SIG-M5 treated with dmso at 0.1 percent for 504 hours (cell line): Measurements from ENCODE around the gene LRRN3.
"Not testable (repeated sequence)": the region's sequence is repeated elsewhere in the genome, so short reads cannot be mapped to it uniquely, and the experiment has no call there.

Source experiments
- DNase-seq: peaks from one replicate; lab custom pipeline; 2025; ENCODE audit not compliant: unreplicated experiment; lab: John Stamatoyannopoulos, UW

The LRRN3 gene

DNA sequence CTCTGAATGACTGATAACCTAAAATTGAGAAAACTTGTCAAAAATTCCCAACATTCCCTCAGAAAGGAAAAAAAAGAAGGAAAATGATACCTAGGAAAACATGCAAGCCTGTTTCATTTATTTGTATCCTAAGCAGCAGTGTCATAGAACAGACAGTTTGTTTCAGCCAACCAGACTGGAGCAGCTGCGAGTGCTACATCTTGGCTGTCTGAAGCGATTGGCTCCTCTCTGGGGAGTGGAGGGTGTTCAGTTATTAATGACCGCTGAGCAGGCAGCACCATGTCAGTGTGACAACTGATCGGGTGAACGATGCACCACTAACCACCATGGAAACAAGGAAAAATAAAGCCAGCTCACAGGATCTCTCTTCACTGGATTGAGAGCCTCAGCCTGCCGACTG lies at the start of gene LRRN3:
LRRN3 (plus strand) TSS at position 282 of the 400 bp plus-strand sequence. CDS start 31,646 bp downstream, outside the sequence.
- DNase-seq = no peak

GRCh38 chr7:111041577-111041976 lies 49.4 kb upstream of the LRRN3 start:
- DNase-seq = no peak

- DNase-seq = no peak
Measured at GRCh38 chr7:111042842-111043241, 48.1 kb upstream of the LRRN3 start.

DNA sequence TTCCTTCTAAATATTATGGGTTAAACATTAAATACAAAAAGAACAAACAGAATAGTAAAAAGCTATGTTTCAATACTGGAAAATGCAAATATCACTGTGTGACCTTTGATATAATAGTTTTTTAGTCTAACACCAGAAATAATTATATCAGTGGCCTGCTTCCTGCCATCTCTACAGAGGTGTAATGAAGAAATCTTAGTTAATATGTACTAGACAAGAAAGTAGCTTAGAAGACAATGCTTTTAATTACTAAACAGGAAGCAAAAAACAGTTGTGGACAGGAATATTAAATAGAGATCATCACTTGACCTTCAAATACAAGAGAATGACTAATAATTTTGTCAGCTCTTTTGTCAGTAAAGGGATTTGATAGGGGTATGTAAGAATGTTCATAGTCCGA lies 47.4 kb upstream of the LRRN3 start:
- DNase-seq = no peak

GRCh38 chr7:111045449-111045848 lies 45.5 kb upstream of the LRRN3 start:
- DNase-seq = no peak

DNA sequence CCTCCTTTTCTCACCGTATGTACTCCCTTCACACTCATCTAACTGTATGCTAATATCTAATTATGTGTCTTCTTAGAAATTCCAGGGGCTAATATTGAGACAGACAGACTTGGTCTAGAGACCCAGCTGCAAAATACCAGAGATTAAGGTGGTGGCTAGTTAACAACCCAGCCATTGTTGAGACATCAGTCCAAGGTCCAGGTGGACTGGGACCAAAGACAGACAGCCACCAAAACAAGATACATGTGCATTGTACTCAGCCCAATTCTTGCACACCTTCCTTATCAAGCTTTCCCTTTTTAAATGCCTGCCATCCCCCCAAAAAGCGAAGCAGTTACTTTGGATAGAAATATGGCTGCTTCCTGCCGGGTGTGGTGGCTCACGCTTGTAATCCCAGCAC lies 43.3 kb upstream of the LRRN3 start:
- no peak for DNase-seq

- DNase-seq = no peak
Measured at GRCh38 chr7:111049971-111050680, 40.8 kb upstream of the LRRN3 start.

DNA sequence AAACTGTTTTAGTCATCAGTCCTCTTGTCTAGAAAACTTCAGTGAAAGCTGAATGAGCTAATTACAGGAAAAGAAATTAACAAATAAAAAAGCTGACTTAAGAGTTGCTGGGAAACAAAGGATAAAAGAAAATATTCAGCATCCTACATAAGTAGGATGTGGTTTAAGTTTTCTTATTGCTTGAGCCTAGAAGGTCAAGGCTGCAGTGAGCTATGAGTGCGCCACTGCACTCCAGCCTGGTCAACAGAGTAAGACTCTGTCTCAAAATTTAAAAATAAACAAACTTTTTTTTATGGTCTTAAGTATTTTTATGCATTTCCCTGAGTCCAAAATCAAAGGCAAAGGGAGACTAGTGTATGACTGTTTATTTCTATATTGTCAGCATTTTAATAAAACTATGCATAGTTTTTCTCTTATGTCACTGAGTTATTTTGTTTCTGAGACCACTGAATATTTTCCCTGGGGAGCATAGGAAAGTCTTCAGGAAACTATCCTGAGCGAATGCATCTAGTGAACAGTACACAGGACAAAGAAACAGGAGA lies 40.0 kb upstream of the LRRN3 start:
- no peak for DNase-seq

GRCh38 chr7:111051832-111052231 lies 39.1 kb upstream of the LRRN3 start:
- no peak for DNase-seq

GRCh38 chr7:111053035-111053434 lies 37.9 kb upstream of the LRRN3 start:
- no peak for DNase-seq

- DNase-seq = no peak
Measured at GRCh38 chr7:111056371-111056770, 34.6 kb upstream of the LRRN3 start.

GRCh38 chr7:111057066-111057465 lies 33.9 kb upstream of the LRRN3 start:
- DNase-seq = no peak

DNA sequence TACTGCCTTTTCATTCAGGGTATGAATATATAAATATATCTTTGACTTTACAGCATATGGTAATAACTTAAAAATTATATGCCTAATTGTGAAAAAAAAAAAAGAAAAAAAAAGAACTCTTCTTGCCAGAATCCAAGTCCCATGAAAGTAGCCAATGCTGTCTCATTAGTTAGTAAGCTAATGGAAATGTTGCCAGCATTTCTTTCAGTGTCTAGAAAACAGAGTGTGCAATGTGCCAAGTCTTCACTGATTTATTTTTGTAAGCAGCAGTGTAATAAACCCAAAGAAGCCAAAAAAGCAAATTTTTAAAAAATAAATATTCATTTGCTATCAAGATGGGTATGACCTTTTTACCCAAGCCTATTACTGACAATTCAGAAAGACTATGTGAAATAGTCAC lies 31.1 kb upstream of the LRRN3 start:
- DNase-seq = no peak

DNA sequence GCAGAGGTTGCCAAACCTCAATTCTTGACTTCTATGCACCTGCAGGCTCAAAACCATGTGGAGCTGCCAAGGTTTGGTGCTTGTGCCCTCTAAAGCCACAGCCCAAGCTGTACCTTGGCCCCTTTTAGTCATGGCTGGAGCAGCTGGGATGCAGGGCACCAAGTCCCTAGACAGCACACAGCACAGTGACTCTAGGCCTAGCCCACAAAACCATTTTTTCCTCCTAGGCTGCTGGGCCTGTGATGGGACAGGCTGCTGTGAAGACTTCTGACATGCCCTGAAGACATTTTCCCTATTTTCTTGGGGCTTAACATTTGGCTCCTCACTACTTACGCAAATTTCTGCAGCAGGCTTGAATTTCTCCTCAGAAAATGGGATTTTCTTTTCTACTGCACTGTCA lies 27.8 kb upstream of the LRRN3 start:
- no peak for DNase-seq

- DNase-seq = no peak
Measured at GRCh38 chr7:111067251-111067650, 23.7 kb upstream of the LRRN3 start.

DNA sequence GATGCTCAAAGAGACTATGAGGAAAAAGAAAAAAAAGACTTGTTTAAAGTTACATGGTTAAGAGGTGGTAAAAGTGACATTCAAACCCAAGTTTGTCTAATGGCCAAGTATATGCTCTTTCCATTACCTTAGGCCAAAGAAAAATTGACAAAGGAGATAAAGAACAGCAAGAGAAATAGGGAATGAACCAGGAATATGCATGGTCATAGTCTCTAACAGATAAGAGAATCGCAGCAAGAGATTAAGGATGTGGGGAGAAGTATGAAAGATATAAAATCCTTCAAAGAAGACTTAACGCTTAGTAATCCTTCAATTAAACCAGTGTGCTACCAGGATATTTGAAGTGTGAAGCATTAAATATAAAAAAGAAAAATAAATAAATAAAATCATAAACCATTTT lies 23.2 kb upstream of the LRRN3 start:
- no peak for DNase-seq

- DNase-seq = no peak
Measured at GRCh38 chr7:111068618-111069017, 22.3 kb upstream of the LRRN3 start.

GRCh38 chr7:111071556-111071955 lies 19.4 kb upstream of the LRRN3 start:
- no peak for DNase-seq

GRCh38 chr7:111072658-111073057 lies 18.3 kb upstream of the LRRN3 start:
- not testable (repeated sequence) for DNase-seq

DNA sequence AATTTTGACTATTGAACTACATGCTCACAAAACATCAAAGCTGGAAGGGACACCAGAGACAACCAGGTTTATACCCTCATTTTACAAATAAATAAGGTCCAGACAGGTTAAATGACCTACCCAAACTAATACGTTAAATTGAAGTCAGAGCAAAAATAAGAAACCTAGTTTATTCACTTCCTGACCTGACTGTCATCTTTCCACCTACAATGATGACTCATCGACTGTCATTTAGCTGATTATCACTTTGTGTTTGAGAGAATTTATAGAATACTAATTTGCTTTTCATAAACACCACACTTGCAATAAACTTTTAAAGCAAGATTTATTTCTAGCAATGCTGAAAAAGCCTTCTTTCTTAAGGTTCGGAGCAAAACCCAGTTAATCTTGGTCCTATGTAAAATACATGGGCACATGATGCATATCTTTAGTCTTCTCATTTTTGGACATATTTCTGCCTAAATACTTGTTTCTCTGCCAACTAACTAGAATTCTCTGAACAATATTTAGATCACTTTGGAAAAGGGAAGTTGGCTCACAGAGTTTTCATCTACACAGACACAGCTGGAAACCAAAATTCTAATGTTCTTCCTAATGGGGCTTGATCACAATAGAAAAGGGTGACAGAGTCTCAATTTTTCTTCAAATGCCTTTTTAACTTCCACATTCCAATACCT lies 16.7 kb upstream of the LRRN3 start:
- peak; percentile 8 for DNase-seq

DNA sequence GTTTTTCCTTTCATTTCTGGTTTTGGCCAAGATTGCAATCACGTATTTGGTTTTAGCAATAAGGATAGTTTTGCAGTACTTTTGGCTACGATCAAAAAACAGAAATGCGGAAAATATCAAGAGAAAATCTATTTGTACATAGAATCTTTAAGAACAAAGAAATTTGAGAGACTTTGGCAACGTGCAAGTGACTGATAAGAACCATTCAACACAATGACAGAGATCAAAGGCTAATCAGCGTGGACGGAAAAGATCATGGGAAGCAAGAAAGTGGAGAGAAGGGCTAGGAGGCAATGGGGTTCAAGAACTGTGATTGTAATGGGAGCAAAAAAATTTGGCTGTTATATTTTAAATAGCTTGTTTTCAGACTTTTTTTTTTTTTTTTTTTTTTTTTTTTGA lies 16.2 kb upstream of the LRRN3 start:
- DNase-seq = no peak

GRCh38 chr7:111075498-111075897 lies 15.4 kb upstream of the LRRN3 start:
- no peak for DNase-seq
